ENCODE measurements around the gene IQGAP2. TPM values are rescaled to one million over a fixed set of nuclear protein-coding genes. Genes with fewer than 3 reads are reported as not detected.

Gene IQGAP2
- total RNA-seq, 1 experiment from 2014 or later = not detected

- TF ChIP-seq EZH2 (IDR thresholded peaks at IDR 0.05; ENCODE audit: low read length, unreplicated experiment) = no peak
- TF ChIP-seq, protein P1, sequence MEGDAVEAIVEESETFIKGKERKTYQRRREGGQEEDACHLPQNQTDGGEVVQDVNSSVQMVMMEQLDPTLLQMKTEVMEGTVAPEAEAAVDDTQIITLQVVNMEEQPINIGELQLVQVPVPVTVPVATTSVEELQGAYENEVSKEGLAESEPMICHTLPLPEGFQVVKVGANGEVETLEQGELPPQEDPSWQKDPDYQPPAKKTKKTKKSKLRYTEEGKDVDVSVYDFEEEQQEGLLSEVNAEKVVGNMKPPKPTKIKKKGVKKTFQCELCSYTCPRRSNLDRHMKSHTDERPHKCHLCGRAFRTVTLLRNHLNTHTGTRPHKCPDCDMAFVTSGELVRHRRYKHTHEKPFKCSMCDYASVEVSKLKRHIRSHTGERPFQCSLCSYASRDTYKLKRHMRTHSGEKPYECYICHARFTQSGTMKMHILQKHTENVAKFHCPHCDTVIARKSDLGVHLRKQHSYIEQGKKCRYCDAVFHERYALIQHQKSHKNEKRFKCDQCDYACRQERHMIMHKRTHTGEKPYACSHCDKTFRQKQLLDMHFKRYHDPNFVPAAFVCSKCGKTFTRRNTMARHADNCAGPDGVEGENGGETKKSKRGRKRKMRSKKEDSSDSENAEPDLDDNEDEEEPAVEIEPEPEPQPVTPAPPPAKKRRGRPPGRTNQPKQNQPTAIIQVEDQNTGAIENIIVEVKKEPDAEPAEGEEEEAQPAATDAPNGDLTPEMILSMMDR (conservative IDR thresholded peaks at IDR 0.05; ENCODE audit: low read depth, low read length) = peak; percentile 84
- Histone ChIP-seq H3K9ac (ENCODE audit: low read length) (no peak overlapping the region), H3K27ac (ENCODE audit: low read length) (no peak overlapping the region), H3K27me3 (ENCODE audit: low read length) (no peaks in the 10 kb centered on the region), H3K4me3 (ENCODE audit: low read length) (no peak overlapping the region), H3F3A (ENCODE audit: low read length, unreplicated experiment) (no peaks in the 10 kb centered on the region), H3K9me3 (ENCODE audit: low read length) (no peaks in the 10 kb centered on the region), H3K79me2 (ENCODE audit: low read length) (no peaks in the 10 kb centered on the region), H3K9me2 (replicated peaks; ENCODE audit: low read length) (no peaks in the 10 kb centered on the region), H2AFZ (ENCODE audit: low read length) (no peak overlapping the region), H3K4me1 (ENCODE audit: insufficient read depth, low read length) (no peaks in the 10 kb centered on the region), H3K4me2 (ENCODE audit: low read length) (no peak overlapping the region), H4K20me1 (ENCODE audit: low read length) (no peaks in the 10 kb centered on the region), H3K36me3 (ENCODE audit: low read depth, low read length) (no peaks in the 10 kb centered on the region)
- ChIA-PET POLR2A (ENCODE audit: unreplicated experiment) (no interaction called here), CTCF (no interaction called here)
- no TSS peak for BruUV-seq (replicated peaks)
- DNase-seq (peak; percentile 73), ATAC-seq (0 out of 2 replicates have a peak, but pooled peaks have one; percentile 51)
- intact Hi-C loops (cut with micrococcal nuclease) = loop anchor here (1.0 to 10.0 kb wide), 4 partner anchors 36 to 133 kb away; partner anchors contain the start of gene F2R
Observed at GRCh38 chr5:76641514-76642120, 238.5 kb downstream of the IQGAP2 start.

DNA sequence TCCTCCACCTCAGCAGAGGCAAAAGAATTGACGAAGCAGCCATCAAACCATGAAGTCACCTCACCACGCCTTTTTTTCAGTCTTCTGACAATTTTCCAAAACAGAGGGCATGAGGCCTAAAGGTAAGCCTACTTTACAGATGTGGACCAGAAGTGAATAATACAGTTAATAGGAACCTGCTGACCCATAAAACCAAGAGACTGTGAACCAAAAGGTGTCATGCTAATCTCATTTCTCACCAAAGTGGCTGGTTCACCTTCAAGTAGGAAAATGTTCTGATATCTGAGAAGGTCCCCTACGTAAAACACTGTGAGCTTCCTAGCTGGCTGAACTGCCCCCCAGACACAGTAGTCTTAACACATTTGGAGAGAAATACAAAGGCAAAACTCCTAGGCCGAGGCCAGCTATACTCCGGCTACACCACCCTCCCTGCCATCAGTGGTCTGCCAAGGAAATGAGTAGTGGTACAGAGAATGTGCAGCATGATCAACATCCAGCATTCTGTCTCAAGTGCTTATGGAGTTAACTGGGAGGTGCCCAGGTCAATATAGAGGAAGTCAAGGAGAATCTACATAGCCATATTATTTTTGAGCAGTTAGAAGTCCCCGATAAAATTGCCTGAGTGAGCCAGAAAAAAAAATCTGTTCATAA, 239.4 kb downstream of the IQGAP2 start:
- DNase-seq = no peak
- intact Hi-C loops (cut with micrococcal nuclease) = loop anchor here (2.0 to 10.0 kb wide), 2 partner anchors 72 to 132 kb away; partner anchors contain the start of gene F2R
- H3K36me3 ChIP-seq (ENCODE audit: low read depth, low read length) = no peaks in the 10 kb centered on the region
- no peaks in the 10 kb centered on the region for H3F3A ChIP-seq (ENCODE audit: low read length, unreplicated experiment)
- no peak overlapping the region for H2AFZ ChIP-seq (ENCODE audit: low read length)
- ChIA-PET CTCF (interaction anchor here (0.6 kb wide), 1 partner anchor 137 kb away, joined by 3 read pairs; no protein-coding TSS in a partner anchor), POLR2A (ENCODE audit: unreplicated experiment) (no interaction called here)
- BruUV-seq (replicated peaks) = no TSS peak
- H3K27me3 ChIP-seq (ENCODE audit: low read length) = no peaks in the 10 kb centered on the region
- H3K9me2 ChIP-seq (replicated peaks; ENCODE audit: low read length) = no peaks in the 10 kb centered on the region
- peak; percentile 24; the same call in 1 of the 2 replicates for ATAC-seq
- no peaks in the 10 kb centered on the region for H3K79me2 ChIP-seq (ENCODE audit: low read length)
- H4K20me1 ChIP-seq (ENCODE audit: low read length) = no peaks in the 10 kb centered on the region
- TF ChIP-seq, protein P1 (conservative IDR thresholded peaks at IDR 0.05; ENCODE audit: low read depth, low read length) = no peak
- TF ChIP-seq EZH2 (IDR thresholded peaks at IDR 0.05; ENCODE audit: low read length, unreplicated experiment) (no peak), EZH2phosphoT487 (IDR thresholded peaks at IDR 0.05; ENCODE audit: borderline replicate concordance, low read length) (no peak)
- no peak overlapping the region for H3K4me3 ChIP-seq (ENCODE audit: low read length)
- no peak overlapping the region for H3K9ac ChIP-seq (ENCODE audit: low read length)
- no peaks in the 10 kb centered on the region for H3K9me3 ChIP-seq (ENCODE audit: low read length)
- H3K4me1 ChIP-seq (ENCODE audit: insufficient read depth, low read length) = no peaks in the 10 kb centered on the region
- H3K4me2 ChIP-seq (ENCODE audit: low read length) = no peak overlapping the region
- H3K27ac ChIP-seq (ENCODE audit: low read length) = no peak overlapping the region

DNA sequence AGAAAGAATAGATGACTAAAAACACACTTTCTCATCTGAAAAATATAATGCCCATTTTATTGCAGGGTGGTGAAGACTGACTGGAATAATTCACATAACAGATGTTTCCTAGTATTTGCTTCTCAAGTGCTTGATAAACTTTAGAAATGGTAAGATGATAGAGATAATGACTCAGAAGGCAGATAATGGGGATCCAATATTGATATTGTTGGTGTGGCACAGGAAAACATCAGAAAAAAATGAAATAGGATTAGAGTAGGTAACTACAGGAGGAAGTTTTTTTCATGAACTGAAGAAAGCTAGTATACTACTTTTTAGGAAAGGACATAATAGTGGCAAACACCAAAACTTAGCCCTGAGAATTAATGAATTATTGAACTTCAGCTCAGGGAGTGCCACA, 240.3 kb downstream of the IQGAP2 start:
- intact Hi-C loops (cut with micrococcal nuclease) = loop anchor here (2.0 to 10.0 kb wide), 2 partner anchors 71 to 131 kb away; partner anchors contain the start of gene F2R
- no peaks in the 10 kb centered on the region for H3K9me2 ChIP-seq (replicated peaks; ENCODE audit: low read length)
- H3K4me2 ChIP-seq (ENCODE audit: low read length) = no peak overlapping the region
- H3K27me3 ChIP-seq (ENCODE audit: low read length) = no peaks in the 10 kb centered on the region
- H3K4me1 ChIP-seq (ENCODE audit: insufficient read depth, low read length) = no peaks in the 10 kb centered on the region
- no peak for DNase-seq
- no peaks in the 10 kb centered on the region for H3K79me2 ChIP-seq (ENCODE audit: low read length)
- ChIA-PET CTCF (no interaction called here), POLR2A (ENCODE audit: unreplicated experiment) (interaction anchor here (0.6 kb wide), 1 partner anchor 32 kb away, joined by 6 read pairs; no protein-coding TSS in a partner anchor)
- H3K4me3 ChIP-seq (ENCODE audit: low read length) = no peak overlapping the region
- BruUV-seq (replicated peaks) = no TSS peak
- H3K9me3 ChIP-seq (ENCODE audit: low read length) = no peaks in the 10 kb centered on the region
- TF ChIP-seq EZH2 (IDR thresholded peaks at IDR 0.05; ENCODE audit: low read length, unreplicated experiment) (no peak), EZH2phosphoT487 (IDR thresholded peaks at IDR 0.05; ENCODE audit: borderline replicate concordance, low read length) (no peak)
- TF ChIP-seq, protein P1 (conservative IDR thresholded peaks at IDR 0.05; ENCODE audit: low read depth, low read length) = no peak
- H3K36me3 ChIP-seq (ENCODE audit: low read depth, low read length) = no peaks in the 10 kb centered on the region
- no peak overlapping the region for H3K27ac ChIP-seq (ENCODE audit: low read length)
- no peak for ATAC-seq
- H4K20me1 ChIP-seq (ENCODE audit: low read length) = no peaks in the 10 kb centered on the region
- H3F3A ChIP-seq (ENCODE audit: low read length, unreplicated experiment) = no peaks in the 10 kb centered on the region
- H3K9ac ChIP-seq (ENCODE audit: low read length) = no peak overlapping the region
- H2AFZ ChIP-seq (ENCODE audit: low read length) = no peak overlapping the region

All from PC-3 (cell line).